Hypothalamus (tissue), 51 donors: ENCODE data around the gene SLC51A.
"Not testable (repeated sequence)": the region's sequence is repeated elsewhere in the genome, so short reads cannot be mapped to it uniquely, and the experiment has no call there.

ENCODE experiments used
- DNase-seq, 51 donors: peaks; one replicate each; lab custom pipeline; 2025; lab: John Stamatoyannopoulos, UW

Gene SLC51A

GRCh38 chr3:196193133-196193735 lies 23.1 kb upstream of the SLC51A start:
- peak in 2 of 51 donors; percentile 19 to 23 for DNase-seq

- DNase-seq: no peak
These were observed 22.4 kb upstream of the SLC51A start for GRCh38 chr3:196193736-196194541.

- no peak for DNase-seq
These were observed 21.8 kb upstream of the SLC51A start for GRCh38 chr3:196194542-196194915.

GRCh38 chr3:196195664-196196265 lies 20.6 kb upstream of the SLC51A start:
- no peak for DNase-seq

- DNase-seq: no peak
These were observed 18.8 kb upstream of the SLC51A start for GRCh38 chr3:196197524-196197923.

- DNase-seq: no peak
These were observed 18.2 kb upstream of the SLC51A start for GRCh38 chr3:196198081-196198675.

GRCh38 chr3:196198771-196199753 lies 17.3 kb upstream of the SLC51A start:
- no peak for DNase-seq

- peak in 19 of 51 donors; percentile 15 to 54 (median 30) for DNase-seq
These were observed 13.8 kb upstream of the SLC51A start for GRCh38 chr3:196202516-196202970.

GRCh38 chr3:196203846-196204245 lies 12.5 kb upstream of the SLC51A start:
- no peak for DNase-seq

GRCh38 chr3:196205442-196206205 lies 10.7 kb upstream of the SLC51A start:
- not testable (repeated sequence) for DNase-seq

GRCh38 chr3:196207159-196207832 lies 9.0 kb upstream of the SLC51A start:
- peak in 1 of 51 donors; percentile 11 for DNase-seq

- DNase-seq: peak in 10 of 51 donors; percentile 13 to 48 (median 20)
These were observed 8.3 kb upstream of the SLC51A start for GRCh38 chr3:196207833-196208607.

- no peak for DNase-seq
These were observed 7.2 kb upstream of the SLC51A start for GRCh38 chr3:196208942-196209695.

GRCh38 chr3:196209944-196210672 lies 6.2 kb upstream of the SLC51A start:
- not testable (repeated sequence) for DNase-seq

GRCh38 chr3:196210673-196211556 lies 5.4 kb upstream of the SLC51A start, which contains the start of gene ZDHHC19:
TSS of gene ZDHHC19 (minus strand) at chr3:196211400. CDS start at chr3:196211315, 85 bp downstream.
- DNase-seq: no peak
